Measurements from ENCODE around the gene CD3E.
A peak's percentile ranks its signal among the peaks of the same experiment; 100 is the strongest.

Gene CD3E

GRCh38 chr11:118289401-118289800, 15.1 kb upstream of the CD3E start:
- Histone ChIP-seq H3K4me3 (ENCODE audit: low read length) (no peak overlapping the region), H3K27me3 (ENCODE audit: control insufficient read depth, insufficient read depth, low read length) (no peaks in the 10 kb centered on the region), H3K36me3 (ENCODE audit: control insufficient read depth, insufficient read depth, low read length) (no peaks in the 10 kb centered on the region), H3K4me1 (ENCODE audit: control insufficient read depth, insufficient read depth, low read length) (no peaks in the 10 kb centered on the region), H3K9me3 (ENCODE audit: control insufficient read depth, insufficient read depth, low read length) (no peaks in the 10 kb centered on the region), H3K27ac (ENCODE audit: low read length) (no peak overlapping the region)
- DNase-seq (ENCODE audit: low read depth, low spot score): no peak

GRCh38 chr11:118290923-118291322, 13.6 kb upstream of the CD3E start:
- H3K36me3 ChIP-seq (ENCODE audit: control insufficient read depth, insufficient read depth, low read length): no peaks in the 10 kb centered on the region
- no peaks in the 10 kb centered on the region for H3K27me3 ChIP-seq (ENCODE audit: control insufficient read depth, insufficient read depth, low read length)
- H3K27ac ChIP-seq (ENCODE audit: low read length): no peak overlapping the region
- DNase-seq (ENCODE audit: low read depth, low spot score): peak; percentile 27
- no peak overlapping the region for H3K4me3 ChIP-seq (ENCODE audit: low read length)
- no peaks in the 10 kb centered on the region for H3K9me3 ChIP-seq (ENCODE audit: control insufficient read depth, insufficient read depth, low read length)
- H3K4me1 ChIP-seq (ENCODE audit: control insufficient read depth, insufficient read depth, low read length): no peaks in the 10 kb centered on the region
- WGBS (ENCODE audit: insufficient coverage, insufficient read length): no CpG with 5 or more reads among the region's 9 CpGs

- Histone ChIP-seq H3K36me3 (ENCODE audit: control insufficient read depth, insufficient read depth, low read length) (no peaks in the 10 kb centered on the region), H3K4me3 (ENCODE audit: low read length) (no peak overlapping the region), H3K27me3 (ENCODE audit: control insufficient read depth, insufficient read depth, low read length) (no peaks in the 10 kb centered on the region), H3K4me1 (ENCODE audit: control insufficient read depth, insufficient read depth, low read length) (no peaks in the 10 kb centered on the region), H3K27ac (ENCODE audit: low read length) (no peak overlapping the region), H3K9me3 (ENCODE audit: control insufficient read depth, insufficient read depth, low read length) (no peaks in the 10 kb centered on the region)
- no peak for DNase-seq (ENCODE audit: low read depth, low spot score)
- WGBS (ENCODE audit: insufficient coverage, insufficient read length): 100% methylated on average over 1 of the region's 9 CpGs
These were observed 12.9 kb upstream of the CD3E start for GRCh38 chr11:118291477-118292135.

- H3K4me3 ChIP-seq (ENCODE audit: low read length): no peak overlapping the region
- DNase-seq (ENCODE audit: low read depth, low spot score): no peak
- no peak overlapping the region for H3K27ac ChIP-seq (ENCODE audit: low read length)
- no peaks in the 10 kb centered on the region for H3K4me1 ChIP-seq (ENCODE audit: control insufficient read depth, insufficient read depth, low read length)
- H3K36me3 ChIP-seq (ENCODE audit: control insufficient read depth, insufficient read depth, low read length): no peaks in the 10 kb centered on the region
- H3K9me3 ChIP-seq (ENCODE audit: control insufficient read depth, insufficient read depth, low read length): no peaks in the 10 kb centered on the region
- no peaks in the 10 kb centered on the region for H3K27me3 ChIP-seq (ENCODE audit: control insufficient read depth, insufficient read depth, low read length)
- WGBS (ENCODE audit: insufficient coverage, insufficient read length): no CpG with 5 or more reads among the region's 2 CpGs
These were observed 10.5 kb upstream of the CD3E start for GRCh38 chr11:118294053-118294452.

GRCh38 chr11:118295199-118295598, 9.3 kb upstream of the CD3E start:
- DNase-seq (ENCODE audit: low read depth, low spot score): no peak
- WGBS (ENCODE audit: insufficient coverage, insufficient read length): no CpG with 5 or more reads among the region's 5 CpGs
- Histone ChIP-seq H3K36me3 (ENCODE audit: control insufficient read depth, insufficient read depth, low read length) (no peaks in the 10 kb centered on the region), H3K27ac (ENCODE audit: low read length) (no peak overlapping the region), H3K9me3 (ENCODE audit: control insufficient read depth, insufficient read depth, low read length) (no peaks in the 10 kb centered on the region), H3K27me3 (ENCODE audit: control insufficient read depth, insufficient read depth, low read length) (no peaks in the 10 kb centered on the region), H3K4me3 (ENCODE audit: low read length) (no peak overlapping the region), H3K4me1 (ENCODE audit: control insufficient read depth, insufficient read depth, low read length) (no peaks in the 10 kb centered on the region)

GRCh38 chr11:118295815-118296454, 8.6 kb upstream of the CD3E start:
- Histone ChIP-seq H3K9me3 (ENCODE audit: control insufficient read depth, insufficient read depth, low read length) (no peaks in the 10 kb centered on the region), H3K27ac (ENCODE audit: low read length) (no peak overlapping the region), H3K4me3 (ENCODE audit: low read length) (no peak overlapping the region), H3K27me3 (ENCODE audit: control insufficient read depth, insufficient read depth, low read length) (no peaks in the 10 kb centered on the region), H3K4me1 (ENCODE audit: control insufficient read depth, insufficient read depth, low read length) (no peaks in the 10 kb centered on the region), H3K36me3 (ENCODE audit: control insufficient read depth, insufficient read depth, low read length) (no peaks in the 10 kb centered on the region)
- no peak for DNase-seq (ENCODE audit: low read depth, low spot score)
- no CpG with 5 or more reads among the region's 3 CpGs for WGBS (ENCODE audit: insufficient coverage, insufficient read length)

GRCh38 chr11:118301600-118302195, 2.8 kb upstream of the CD3E start:
- H3K27ac ChIP-seq (ENCODE audit: low read length): no peak overlapping the region
- no CpG with 5 or more reads among the region's 8 CpGs for WGBS (ENCODE audit: insufficient coverage, insufficient read length)
- no peak for DNase-seq (ENCODE audit: low read depth, low spot score)

GRCh38 chr11:118304227-118304567, 333 bp upstream of the CD3E start:
- Histone ChIP-seq H3K27me3 (ENCODE audit: control insufficient read depth, insufficient read depth, low read length) (no peaks in the 10 kb centered on the region), H3K36me3 (ENCODE audit: control insufficient read depth, insufficient read depth, low read length) (no peaks in the 10 kb centered on the region), H3K4me1 (ENCODE audit: control insufficient read depth, insufficient read depth, low read length) (no peaks in the 10 kb centered on the region), H3K27ac (ENCODE audit: low read length) (no peak overlapping the region), H3K4me3 (ENCODE audit: low read length) (no peak overlapping the region), H3K9me3 (ENCODE audit: control insufficient read depth, insufficient read depth, low read length) (no peaks in the 10 kb centered on the region)
- no CpG with 5 or more reads among the region's 1 CpG for WGBS (ENCODE audit: insufficient coverage, insufficient read length)
- no peak for DNase-seq (ENCODE audit: low read depth, low spot score)

More at GRCh38 chr11:118301600-118302195, 2.8 kb upstream of the CD3E start:
- Histone ChIP-seq H3K9me3 (ENCODE audit: control insufficient read depth, insufficient read depth, low read length) (no peaks in the 10 kb centered on the region), H3K4me3 (ENCODE audit: low read length) (no peak overlapping the region), H3K27me3 (ENCODE audit: control insufficient read depth, insufficient read depth, low read length) (no peaks in the 10 kb centered on the region), H3K36me3 (ENCODE audit: control insufficient read depth, insufficient read depth, low read length) (no peaks in the 10 kb centered on the region), H3K4me1 (ENCODE audit: control insufficient read depth, insufficient read depth, low read length) (no peaks in the 10 kb centered on the region)

GRCh38 chr11:118305726-118306125, 1.2 kb downstream of the CD3E start:
- DNase-seq (ENCODE audit: low read depth, low spot score): no peak
- Histone ChIP-seq H3K27ac (ENCODE audit: low read length) (no peak overlapping the region), H3K27me3 (ENCODE audit: control insufficient read depth, insufficient read depth, low read length) (no peaks in the 10 kb centered on the region), H3K9me3 (ENCODE audit: control insufficient read depth, insufficient read depth, low read length) (no peaks in the 10 kb centered on the region), H3K36me3 (ENCODE audit: control insufficient read depth, insufficient read depth, low read length) (no peaks in the 10 kb centered on the region), H3K4me3 (ENCODE audit: low read length) (no peak overlapping the region), H3K4me1 (ENCODE audit: control insufficient read depth, insufficient read depth, low read length) (no peaks in the 10 kb centered on the region)
- WGBS (ENCODE audit: insufficient coverage, insufficient read length): no CpG with 5 or more reads among the region's 8 CpGs

- Histone ChIP-seq H3K4me1 (ENCODE audit: control insufficient read depth, insufficient read depth, low read length) (no peaks in the 10 kb centered on the region), H3K9me3 (ENCODE audit: control insufficient read depth, insufficient read depth, low read length) (no peaks in the 10 kb centered on the region), H3K4me3 (ENCODE audit: low read length) (no peak overlapping the region), H3K27ac (ENCODE audit: low read length) (no peak overlapping the region), H3K36me3 (ENCODE audit: control insufficient read depth, insufficient read depth, low read length) (no peaks in the 10 kb centered on the region), H3K27me3 (ENCODE audit: control insufficient read depth, insufficient read depth, low read length) (no peaks in the 10 kb centered on the region)
- no CpG with 5 or more reads among the region's 2 CpGs for WGBS (ENCODE audit: insufficient coverage, insufficient read length)
- DNase-seq (ENCODE audit: low read depth, low spot score): no peak
These were observed 2.0 kb downstream of the CD3E start for GRCh38 chr11:118306556-118306955.
